GM23338 (cell line): Measurements from ENCODE around the gene CNDP1.

Experiments
- CTCF ChIP-seq, 2 experiments: fragments of 200-600 bp in 1 of 2; sonication (generic) in 1 of 2; conservative IDR thresholded peaks; 2 replicates each; pipeline versions ENCODE4 v1.5.1 to v1.6.1; 2016 to 2017; ENCODE audit warnings: antibody characterized with exemption in 2 of 2, low read depth in 2 of 2, mild to moderate bottlenecking in 2 of 2, moderate library complexity in 1 of 2
- EZH2 ChIP-seq: fragments of 200-600 bp; sonication (generic); IDR thresholded peaks from one replicate; pipeline ENCODE4 v1.8.0; 2017; ENCODE audit warnings: antibody characterized with exemption, mild to moderate bottlenecking, low read depth; ENCODE audit not compliant: unreplicated experiment
- JUNB ChIP-seq: IDR thresholded peaks from one replicate; pipeline ENCODE4 v1.6.1; 2016; ENCODE audit warnings: antibody characterized with exemption; ENCODE audit not compliant: unreplicated experiment
- NANOG ChIP-seq: IDR thresholded peaks from 2 replicates; pipeline ENCODE4 v1.6.1; 2016; ENCODE audit warnings: antibody characterized with exemption, borderline replicate concordance
- POLR2AphosphoS5 ChIP-seq: IDR thresholded peaks from 2 replicates; pipeline ENCODE4 v1.6.1; 2016; ENCODE audit warnings: antibody characterized with exemption, low read depth
- STAT1 ChIP-seq: IDR thresholded peaks from one replicate; pipeline ENCODE4 v1.6.1; 2016; ENCODE audit warnings: antibody characterized with exemption; ENCODE audit not compliant: unreplicated experiment
- TF ChIP-seq, protein P1 (sequence below): IDR thresholded peaks from one replicate; pipeline ENCODE4 v1.6.1; 2018; ENCODE audit warnings: antibody characterized with exemption; ENCODE audit not compliant: unreplicated experiment

- TF ChIP-seq CTCF (conservative IDR thresholded peaks at IDR 0.05; ENCODE audit: low read depth in 2 of 2): no peak
- no peak for TF ChIP-seq POLR2AphosphoS5
- no peak for TF ChIP-seq EZH2
- TF ChIP-seq JUNB: no peak
- no peak for TF ChIP-seq NANOG
- TF ChIP-seq STAT1: no peak
- TF ChIP-seq, protein P1, sequence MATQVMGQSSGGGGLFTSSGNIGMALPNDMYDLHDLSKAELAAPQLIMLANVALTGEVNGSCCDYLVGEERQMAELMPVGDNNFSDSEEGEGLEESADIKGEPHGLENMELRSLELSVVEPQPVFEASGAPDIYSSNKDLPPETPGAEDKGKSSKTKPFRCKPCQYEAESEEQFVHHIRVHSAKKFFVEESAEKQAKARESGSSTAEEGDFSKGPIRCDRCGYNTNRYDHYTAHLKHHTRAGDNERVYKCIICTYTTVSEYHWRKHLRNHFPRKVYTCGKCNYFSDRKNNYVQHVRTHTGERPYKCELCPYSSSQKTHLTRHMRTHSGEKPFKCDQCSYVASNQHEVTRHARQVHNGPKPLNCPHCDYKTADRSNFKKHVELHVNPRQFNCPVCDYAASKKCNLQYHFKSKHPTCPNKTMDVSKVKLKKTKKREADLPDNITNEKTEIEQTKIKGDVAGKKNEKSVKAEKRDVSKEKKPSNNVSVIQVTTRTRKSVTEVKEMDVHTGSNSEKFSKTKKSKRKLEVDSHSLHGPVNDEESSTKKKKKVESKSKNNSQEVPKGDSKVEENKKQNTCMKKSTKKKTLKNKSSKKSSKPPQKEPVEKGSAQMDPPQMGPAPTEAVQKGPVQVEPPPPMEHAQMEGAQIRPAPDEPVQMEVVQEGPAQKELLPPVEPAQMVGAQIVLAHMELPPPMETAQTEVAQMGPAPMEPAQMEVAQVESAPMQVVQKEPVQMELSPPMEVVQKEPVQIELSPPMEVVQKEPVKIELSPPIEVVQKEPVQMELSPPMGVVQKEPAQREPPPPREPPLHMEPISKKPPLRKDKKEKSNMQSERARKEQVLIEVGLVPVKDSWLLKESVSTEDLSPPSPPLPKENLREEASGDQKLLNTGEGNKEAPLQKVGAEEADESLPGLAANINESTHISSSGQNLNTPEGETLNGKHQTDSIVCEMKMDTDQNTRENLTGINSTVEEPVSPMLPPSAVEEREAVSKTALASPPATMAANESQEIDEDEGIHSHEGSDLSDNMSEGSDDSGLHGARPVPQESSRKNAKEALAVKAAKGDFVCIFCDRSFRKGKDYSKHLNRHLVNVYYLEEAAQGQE: no peak
Observed at GRCh38 chr18:74492259-74492658, 42.0 kb upstream of the CNDP1 start.
